Adipocyte (in vitro differentiated cells): ENCODE data around the gene MEX3A.

Experiments
- DNase-seq: peaks from one replicate; pipeline ENCODE4 v3.0.0-alpha.2; 2015; ENCODE audit warnings: low read depth
- H3K27me3 ChIP-seq: replicated peaks from 2 replicates; pipeline ENCODE4 v1.7.0; 2013; ENCODE audit warnings: mild to moderate bottlenecking, low read length, moderate library complexity; ENCODE audit not compliant: control insufficient read depth, insufficient read depth
- H3K36me3 ChIP-seq: 2 replicates; pipeline ENCODE4 v1.7.0; 2013; ENCODE audit warnings: low read length, mild to moderate bottlenecking, moderate library complexity; ENCODE audit not compliant: control insufficient read depth, insufficient read depth, severe bottlenecking
- H3K4me1 ChIP-seq: 2 replicates; pipeline ENCODE4 v1.7.0; 2013; ENCODE audit warnings: mild to moderate bottlenecking, low read length, moderate library complexity; ENCODE audit not compliant: control insufficient read depth, insufficient read depth
- H3K4me3 ChIP-seq: 2 replicates; pipeline ENCODE4 v1.7.0; 2013; ENCODE audit warnings: mild to moderate bottlenecking, low read length, moderate library complexity
- H3K9ac ChIP-seq: 2 replicates; pipeline ENCODE4 v1.7.0; 2013; ENCODE audit warnings: mild to moderate bottlenecking, low read length, moderate library complexity
- H3K9me3 ChIP-seq: 2 replicates; pipeline ENCODE4 v1.7.0; 2013; ENCODE audit warnings: mild to moderate bottlenecking, low read length, moderate library complexity; ENCODE audit not compliant: control insufficient read depth

Gene MEX3A

DNA sequence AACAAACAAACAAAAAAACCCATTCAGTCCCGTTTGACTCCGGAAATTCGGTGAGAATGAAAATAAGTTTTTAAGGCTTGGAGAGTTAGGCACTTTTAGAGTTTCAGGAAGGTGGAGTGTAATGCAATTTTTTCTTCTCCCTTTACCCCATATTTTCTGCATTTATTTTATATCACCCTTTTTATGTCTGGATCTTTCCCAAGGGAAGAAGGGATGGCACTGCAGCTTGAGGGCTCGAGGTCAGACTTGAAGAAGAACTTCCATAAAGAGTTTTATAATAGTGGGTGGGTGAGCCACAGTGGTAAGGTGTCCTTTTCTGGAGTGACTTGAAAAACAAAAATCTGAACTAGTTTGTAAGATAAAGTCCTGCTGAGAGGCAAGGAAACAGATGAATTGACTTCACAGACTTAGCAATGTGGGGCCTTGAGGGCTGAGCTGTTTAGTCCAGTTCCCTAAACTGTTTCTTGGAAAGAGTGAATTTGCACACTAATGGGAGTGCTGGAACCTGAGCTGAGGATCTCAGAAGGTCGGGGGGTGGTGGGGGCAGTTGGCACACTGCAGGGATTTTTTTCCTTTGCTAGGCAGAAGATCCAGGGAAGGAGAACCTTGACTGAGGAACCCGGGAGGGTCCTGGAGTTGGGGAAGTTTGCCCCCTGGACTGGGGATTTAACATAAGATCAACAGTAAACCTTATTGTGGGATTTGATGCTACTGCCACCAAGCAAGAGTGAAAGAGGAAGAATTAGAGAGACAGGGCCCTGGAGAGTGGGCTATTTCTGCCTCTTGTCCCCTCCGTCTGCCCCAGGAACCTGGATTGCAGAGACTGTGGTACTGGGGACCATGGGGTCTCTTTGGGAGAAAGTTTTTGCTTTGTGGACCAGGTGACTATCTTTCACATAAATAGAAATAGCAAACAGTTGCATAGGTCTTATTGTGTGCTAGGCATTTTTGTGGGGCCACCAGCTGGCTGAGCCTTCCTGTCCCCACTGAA, 1.8 kb upstream of the MEX3A start:
- Histone ChIP-seq H3K36me3 (no peaks in the 10 kb centered on the region), H3K4me1 (peaks cover 11% of the 10 kb centered on the region), H3K4me3 (no peak overlapping the region), H3K9me3 (no peaks in the 10 kb centered on the region), H3K27me3 (no peaks in the 10 kb centered on the region), H3K9ac (no peak overlapping the region)
- no peak for DNase-seq

DNA sequence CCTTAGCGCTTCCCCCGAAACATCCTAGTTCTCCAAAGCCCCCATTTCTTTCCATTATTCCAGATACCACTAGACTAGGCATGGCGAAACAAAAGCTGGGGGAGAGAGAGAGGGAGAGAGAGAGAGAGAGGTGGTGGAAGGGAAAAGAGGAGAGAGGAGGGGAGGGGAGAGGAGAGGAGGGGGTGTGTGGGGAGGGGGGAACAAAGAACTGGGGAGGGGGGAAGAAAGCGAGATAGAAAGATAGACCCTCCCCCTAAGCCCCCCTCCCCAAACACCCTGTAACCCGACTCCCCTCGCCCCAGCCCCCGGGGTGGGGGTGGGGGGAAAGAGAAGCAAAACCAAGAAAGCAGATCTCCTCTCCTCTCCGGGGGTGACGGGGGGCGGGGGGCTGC, 352 bp downstream of the MEX3A start:
- Histone ChIP-seq H3K36me3 (no peaks in the 10 kb centered on the region), H3K9ac (peak overlapping the region; percentile 61)

DNA sequence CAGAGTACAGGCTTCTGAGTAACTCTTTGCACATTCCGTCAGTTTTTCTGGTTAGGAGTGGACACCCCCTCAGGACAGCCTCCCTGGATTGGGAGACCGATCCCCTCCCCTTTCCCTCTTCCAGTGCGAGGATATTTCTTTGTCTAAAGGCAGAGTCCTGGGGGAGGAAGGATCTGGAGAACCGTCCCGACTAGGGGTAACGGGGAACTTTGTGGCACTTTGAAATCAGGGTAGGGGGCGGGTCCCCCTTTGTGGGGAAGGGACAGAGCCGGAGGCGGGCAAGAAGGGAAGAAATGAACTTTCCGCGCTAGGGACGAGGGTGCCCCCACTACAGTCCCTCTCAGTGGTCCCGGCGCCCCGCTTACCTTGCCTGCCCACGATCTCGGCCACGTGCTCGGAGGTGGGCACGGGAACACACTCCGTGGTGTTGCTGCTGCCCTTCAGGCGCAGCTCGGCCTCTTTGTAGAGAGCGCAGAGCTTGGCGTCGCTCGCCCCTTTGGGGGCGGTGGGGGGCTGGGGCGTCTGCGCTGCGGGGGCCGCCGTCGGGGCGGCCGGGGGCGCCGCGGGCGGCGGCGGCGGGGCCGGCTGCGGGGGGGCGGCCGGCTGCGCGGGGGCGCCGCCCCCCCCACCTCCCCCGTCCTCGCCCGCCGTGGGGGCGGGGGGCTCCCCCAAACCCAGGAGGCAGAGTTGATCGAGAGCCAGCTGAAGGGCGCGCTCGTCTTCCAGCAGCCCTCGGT, 917 bp downstream of the MEX3A start:
- Histone ChIP-seq H3K9ac (no peak overlapping the region), H3K27me3 (no peaks in the 10 kb centered on the region), H3K36me3 (no peaks in the 10 kb centered on the region), H3K4me1 (peaks cover 8% of the 10 kb centered on the region), H3K4me3 (peak overlapping the region; percentile 85), H3K9me3 (no peaks in the 10 kb centered on the region)
- peak; percentile 52 for DNase-seq

More for the DNA sequence above, 352 bp downstream of the MEX3A start:
- no peaks in the 10 kb centered on the region for H3K27me3 ChIP-seq
- no peak for DNase-seq
- peaks cover 11% of the 10 kb centered on the region for H3K4me1 ChIP-seq
- H3K4me3 ChIP-seq, result peak overlapping the region; percentile 85
- H3K9me3 ChIP-seq, result no peaks in the 10 kb centered on the region

DNA sequence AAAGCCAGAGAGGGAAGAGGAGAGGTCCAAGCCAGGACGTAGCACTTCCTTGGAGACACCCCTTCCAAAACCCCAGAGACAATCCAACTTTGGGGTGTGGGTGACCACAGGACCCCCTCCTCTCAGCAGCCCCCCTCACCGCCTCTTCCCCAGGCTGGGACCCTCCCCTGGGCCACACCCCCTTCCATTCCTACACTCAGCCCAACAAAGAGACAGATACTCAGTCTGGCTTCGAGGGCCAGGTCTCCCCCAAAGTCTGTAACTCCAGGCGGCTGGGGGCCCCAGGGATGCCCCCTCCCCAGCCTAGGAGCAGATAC, 1.4 kb downstream of the MEX3A start:
- no peaks in the 10 kb centered on the region for H3K9me3 ChIP-seq
- H3K9ac ChIP-seq, result no peak overlapping the region
- peaks cover 7% of the 10 kb centered on the region for H3K4me1 ChIP-seq
- H3K4me3 ChIP-seq, result no peak overlapping the region
- no peaks in the 10 kb centered on the region for H3K36me3 ChIP-seq
- no peaks in the 10 kb centered on the region for H3K27me3 ChIP-seq
- no peak for DNase-seq

DNA sequence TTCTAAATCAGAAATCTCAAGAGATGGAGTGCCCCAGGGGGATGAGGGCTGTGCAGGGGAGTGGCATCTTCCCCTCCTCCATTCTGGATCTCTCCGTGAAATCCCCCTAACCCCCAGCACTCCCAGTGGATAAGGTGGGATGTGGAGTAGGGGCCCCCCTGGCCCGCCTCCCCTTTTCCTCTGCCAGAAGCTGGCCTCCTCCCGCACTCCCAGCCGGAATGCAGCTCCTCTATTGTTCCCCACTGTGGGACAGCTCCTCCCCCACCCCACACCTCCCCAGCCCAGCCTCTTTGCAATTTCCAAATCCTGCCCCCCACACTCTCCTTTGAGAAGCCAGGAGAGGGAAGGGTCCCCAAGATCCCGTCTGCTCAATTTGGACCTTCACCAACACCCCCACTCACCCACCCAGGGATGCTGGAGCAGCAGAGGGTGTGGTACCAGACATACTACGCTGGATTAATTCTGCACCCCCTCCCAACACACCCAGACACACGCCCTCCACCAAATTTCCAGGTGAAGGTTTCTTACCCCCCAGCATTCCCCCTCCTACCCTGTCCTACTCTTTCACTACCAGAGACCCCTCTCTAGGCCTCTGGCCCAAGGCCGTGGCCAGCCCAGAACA, 1.9 kb downstream of the MEX3A start:
- H3K4me1 ChIP-seq, result peaks cover 7% of the 10 kb centered on the region
- DNase-seq, result peak; percentile 45
- no peaks in the 10 kb centered on the region for H3K36me3 ChIP-seq
- no peaks in the 10 kb centered on the region for H3K9me3 ChIP-seq
- no peak overlapping the region for H3K4me3 ChIP-seq
- no peak overlapping the region for H3K9ac ChIP-seq
- H3K27me3 ChIP-seq, result no peaks in the 10 kb centered on the region

DNA sequence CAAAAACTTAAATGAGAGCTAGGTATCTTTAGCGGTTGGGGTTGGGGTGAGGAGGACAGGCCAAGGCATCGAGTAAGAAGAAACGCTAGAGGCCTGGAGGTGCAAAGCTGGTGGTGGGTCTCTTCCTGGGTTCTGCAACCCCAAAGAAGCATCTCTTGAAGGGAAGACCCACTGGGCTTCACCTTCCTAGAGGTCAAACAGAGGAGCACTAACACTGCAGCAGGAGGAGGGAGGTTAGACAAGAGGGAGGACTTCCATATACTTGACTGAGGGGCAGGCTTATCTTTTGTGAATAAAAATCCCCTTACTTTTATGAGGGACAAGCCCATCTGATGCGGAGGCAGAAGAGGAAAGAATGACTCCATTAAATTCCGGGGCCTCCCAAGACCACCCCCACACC, 2.5 kb downstream of the MEX3A start:
- peaks cover 7% of the 10 kb centered on the region for H3K4me1 ChIP-seq
- no peaks in the 10 kb centered on the region for H3K36me3 ChIP-seq
- no peak for DNase-seq
- no peak overlapping the region for H3K4me3 ChIP-seq
- H3K9me3 ChIP-seq, result no peaks in the 10 kb centered on the region
- no peaks in the 10 kb centered on the region for H3K27me3 ChIP-seq
- no peak overlapping the region for H3K9ac ChIP-seq

DNA sequence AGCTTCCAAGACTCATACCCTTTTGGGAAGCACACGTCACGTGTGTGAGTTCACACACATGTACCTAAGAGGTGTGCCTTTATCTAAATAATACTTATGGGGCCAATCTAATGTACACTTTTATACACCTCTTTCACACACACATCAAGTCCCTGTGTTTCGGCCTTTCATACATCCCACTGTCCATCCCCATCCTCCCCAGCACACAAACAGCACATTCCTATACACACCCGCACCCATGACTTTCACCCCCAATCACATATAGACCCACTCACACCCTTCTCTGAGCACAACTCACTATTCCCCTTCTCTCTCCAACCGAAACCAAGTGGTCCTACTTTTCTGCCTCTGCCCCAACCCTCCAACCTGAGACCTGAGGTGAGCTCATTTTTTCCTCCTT, 3.5 kb downstream of the MEX3A start:
- H3K36me3 ChIP-seq, result no peaks in the 10 kb centered on the region
- peaks cover 7% of the 10 kb centered on the region for H3K4me1 ChIP-seq
- no peak for DNase-seq
- H3K9me3 ChIP-seq, result no peaks in the 10 kb centered on the region
- H3K9ac ChIP-seq, result no peak overlapping the region
- no peaks in the 10 kb centered on the region for H3K27me3 ChIP-seq
- H3K4me3 ChIP-seq, result no peak overlapping the region

DNA sequence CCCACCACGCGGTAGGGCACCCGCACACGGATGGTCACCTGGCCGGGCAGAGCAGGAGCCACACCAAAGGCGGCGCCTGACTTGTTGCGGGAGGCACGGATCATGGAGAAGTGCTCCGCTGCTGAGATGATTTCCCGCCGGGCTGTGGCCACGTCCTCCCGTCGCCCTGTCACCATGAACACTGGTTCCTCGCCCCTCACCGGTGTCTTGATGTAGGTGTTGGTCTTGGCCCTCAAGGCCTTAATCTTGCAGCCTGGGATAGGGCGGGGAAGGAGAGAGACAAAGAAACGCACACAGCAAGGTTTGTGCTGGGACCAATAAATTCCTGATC, 4.9 kb downstream of the MEX3A start:
- Histone ChIP-seq H3K9ac (no peak overlapping the region), H3K27me3 (no peaks in the 10 kb centered on the region), H3K9me3 (no peaks in the 10 kb centered on the region), H3K4me1 (peaks cover 3% of the 10 kb centered on the region), H3K36me3 (no peaks in the 10 kb centered on the region), H3K4me3 (no peak overlapping the region)
- DNase-seq, result no peak

DNA sequence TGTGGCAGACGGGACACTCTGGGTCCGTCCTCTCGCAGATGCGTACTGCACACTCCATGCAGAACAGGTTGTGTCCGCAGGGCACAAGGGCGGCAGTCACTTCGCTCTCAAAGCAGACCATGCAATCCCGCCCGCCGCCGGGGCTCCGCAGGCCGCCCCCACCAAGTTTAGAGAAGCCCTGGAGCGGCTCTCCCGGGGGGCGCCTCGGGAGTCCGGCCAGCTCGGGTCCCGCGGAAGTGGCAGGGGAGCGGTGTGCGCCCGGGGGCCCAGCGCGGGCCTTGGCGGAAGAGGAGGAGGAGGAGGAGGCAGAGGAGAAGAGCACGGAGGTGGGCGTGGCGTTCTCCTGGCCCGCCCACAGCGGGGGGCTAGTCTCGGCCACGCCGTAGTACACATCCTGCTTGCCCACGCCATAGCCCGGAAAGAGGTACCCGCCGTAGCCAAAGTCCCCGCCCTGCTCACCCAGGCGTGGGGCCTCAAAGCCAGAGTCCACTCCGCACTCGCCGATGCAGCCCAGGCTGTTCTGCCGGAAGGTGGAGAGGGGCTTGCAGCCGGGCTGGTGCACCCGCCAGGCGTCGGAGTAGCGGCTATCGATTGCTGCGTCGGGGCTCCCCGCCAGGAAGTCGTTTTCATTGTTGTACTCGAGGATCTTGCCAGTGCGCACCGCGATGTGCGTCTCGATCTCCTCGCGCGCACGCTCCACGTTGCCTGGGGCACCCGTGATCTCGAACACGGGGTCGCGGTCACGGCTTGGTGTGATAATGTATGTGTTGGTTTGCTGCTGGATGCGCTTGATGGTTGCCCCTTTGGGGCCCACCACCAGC, 5.4 kb downstream of the MEX3A start:
- Histone ChIP-seq H3K4me1 (peaks cover 3% of the 10 kb centered on the region), H3K9ac (peak overlapping the region; percentile 23), H3K36me3 (no peaks in the 10 kb centered on the region), H3K27me3 (no peaks in the 10 kb centered on the region), H3K4me3 (peak overlapping the region; percentile 55), H3K9me3 (no peaks in the 10 kb centered on the region)
- DNase-seq, result no peak

DNA sequence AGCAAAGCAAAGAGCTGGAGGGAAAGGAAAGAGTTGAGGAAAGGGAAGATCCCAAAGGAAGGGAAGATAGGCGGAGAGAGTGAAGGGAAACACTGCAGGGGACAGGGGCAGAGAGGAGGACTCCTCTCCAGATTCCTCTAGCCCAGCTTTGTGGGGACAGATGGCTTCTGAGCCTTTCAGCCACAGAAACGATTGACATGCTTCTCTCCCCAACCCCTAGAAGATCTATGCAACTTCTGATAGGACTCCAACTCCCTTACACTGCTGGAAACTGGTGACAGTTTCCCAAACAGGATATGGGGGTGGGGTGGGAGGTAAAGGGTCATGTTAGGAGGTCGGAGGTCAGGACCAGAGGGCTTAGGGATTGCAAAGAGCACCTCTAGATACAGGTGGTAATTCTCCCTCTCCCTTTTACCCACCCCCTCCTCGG, 6.5 kb downstream of the MEX3A start:
- peaks cover 3% of the 10 kb centered on the region for H3K4me1 ChIP-seq
- H3K4me3 ChIP-seq, result no peak overlapping the region
- H3K36me3 ChIP-seq, result no peaks in the 10 kb centered on the region
- H3K9me3 ChIP-seq, result no peaks in the 10 kb centered on the region
- H3K9ac ChIP-seq, result no peak overlapping the region
- H3K27me3 ChIP-seq, result no peaks in the 10 kb centered on the region
- DNase-seq, result no peak

DNA sequence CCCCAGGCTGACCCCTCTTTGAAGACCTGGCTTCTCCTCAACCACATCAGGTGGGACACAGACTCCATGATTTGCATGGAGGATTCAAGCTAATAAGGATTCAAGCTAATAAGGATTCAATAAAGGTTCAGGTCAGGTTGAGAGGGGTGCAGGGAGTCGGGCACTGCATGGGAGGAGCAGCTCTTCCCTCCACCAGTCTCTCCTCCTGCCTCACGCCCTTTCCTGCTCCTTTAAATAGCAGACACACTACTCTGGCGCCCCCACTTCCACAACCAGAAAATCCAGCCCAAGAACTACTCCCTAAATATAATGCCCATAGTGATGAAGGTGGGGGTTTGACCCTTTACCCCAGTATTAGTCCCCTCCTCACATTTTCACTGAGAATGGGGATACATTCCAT, 7.1 kb downstream of the MEX3A start:
- Histone ChIP-seq H3K9me3 (no peaks in the 10 kb centered on the region), H3K4me1 (peaks cover 3% of the 10 kb centered on the region), H3K36me3 (no peaks in the 10 kb centered on the region), H3K9ac (no peak overlapping the region), H3K27me3 (no peaks in the 10 kb centered on the region), H3K4me3 (no peak overlapping the region)
- DNase-seq, result no peak
